Naive thymus-derived CD8-positive, alpha-beta T cell (primary cell): Measurements from ENCODE around the gene BACH1. TPM values are rescaled to one million over a fixed set of nuclear protein-coding genes. Genes with fewer than 3 reads are reported as not detected.
"Not testable (repeated sequence)": the region's sequence is repeated elsewhere in the genome, so short reads cannot be mapped to it uniquely, and the experiment has no call there.

Source experiments
- ATAC-seq, 2 donors: fragments of 150-1000 bp; cut with Tn5 transposase in 1 of 2; sonication (Bioruptor Pico), chemical (Tn5 transposase) in 1 of 2; 1 replicate in 1 of 2; 2 replicates in 1 of 2; pipeline ENCODE4 v1.10.0; 2021; ENCODE audit warnings: mild to moderate bottlenecking in 2 of 2, moderate library complexity in 2 of 2
- POLR2A ChIA-PET: fragments of 350-600 bp; sonication (Branson Sonifier 250); formaldehyde crosslinking; loops from one replicate; lab custom pipeline; 2021; ENCODE audit warnings: antibody characterized with exemption; lab: Charles Lee
- DNase-seq, 10 donors: peaks; one replicate each; pipeline versions ENCODE4 v3.0.0 to v3.0.0-alpha.2; 2020 to 2022
- H3K27ac Mint-ChIP-seq, 10 donors: one replicate each; pipeline ENCODE4 v1.8.0; 2020 to 2022; ENCODE audit warnings: mild to moderate bottlenecking in 10 of 10, mixed read lengths in 10 of 10, moderate library complexity in 4 of 10, inconsistent platforms in 1 of 10
- H3K27me3 Mint-ChIP-seq, 5 donors: one replicate each; pipeline ENCODE4 v1.8.0; 2021 to 2022; ENCODE audit warnings: mixed read lengths in 5 of 5
- H3K36me3 Mint-ChIP-seq, 3 donors: one replicate each; pipeline ENCODE4 v1.8.0; 2020 to 2022; ENCODE audit warnings: mixed read lengths in 3 of 3, mild to moderate bottlenecking in 2 of 3, inconsistent platforms in 1 of 3
- H3K4me1 Mint-ChIP-seq, 4 donors: one replicate each; pipeline ENCODE4 v1.8.0; 2021 to 2022; ENCODE audit warnings: mixed read lengths in 4 of 4
- H3K4me3 Mint-ChIP-seq, 10 donors: one replicate each; pipeline ENCODE4 v1.8.0; 2020 to 2022; ENCODE audit warnings: mild to moderate bottlenecking in 10 of 10, mixed read lengths in 10 of 10, moderate library complexity in 6 of 10, inconsistent platforms in 1 of 10
- H3K9me3 Mint-ChIP-seq, 9 donors: one replicate each; pipeline ENCODE4 v1.8.0; 2020 to 2022; ENCODE audit warnings: mixed read lengths in 9 of 9, mild to moderate bottlenecking in 3 of 9, inconsistent platforms in 1 of 9, moderate library complexity in 1 of 9
- polyA plus RNA-seq, 3 donors: library from polyadenylated mRNA; unstranded; fragments of 300-500 nt; fragmentation: Illumina TruSeq; gene quantifications; one replicate each; pipeline ENCODE4 v1.2.3, GENCODE V29; 2021
- total RNA-seq, 8 experiments: library from RNA in 2 of 8; stranded (reverse) in 2 of 8; gene quantifications; one replicate each; pipeline ENCODE4 v1.2.3 and lab custom pipeline; 2021 to 2026

Gene BACH1
- total and polyA plus RNA-seq, 5 experiments from 2014 or later: 22.5 to 62.1 (median 25.6) TPM

DNA sequence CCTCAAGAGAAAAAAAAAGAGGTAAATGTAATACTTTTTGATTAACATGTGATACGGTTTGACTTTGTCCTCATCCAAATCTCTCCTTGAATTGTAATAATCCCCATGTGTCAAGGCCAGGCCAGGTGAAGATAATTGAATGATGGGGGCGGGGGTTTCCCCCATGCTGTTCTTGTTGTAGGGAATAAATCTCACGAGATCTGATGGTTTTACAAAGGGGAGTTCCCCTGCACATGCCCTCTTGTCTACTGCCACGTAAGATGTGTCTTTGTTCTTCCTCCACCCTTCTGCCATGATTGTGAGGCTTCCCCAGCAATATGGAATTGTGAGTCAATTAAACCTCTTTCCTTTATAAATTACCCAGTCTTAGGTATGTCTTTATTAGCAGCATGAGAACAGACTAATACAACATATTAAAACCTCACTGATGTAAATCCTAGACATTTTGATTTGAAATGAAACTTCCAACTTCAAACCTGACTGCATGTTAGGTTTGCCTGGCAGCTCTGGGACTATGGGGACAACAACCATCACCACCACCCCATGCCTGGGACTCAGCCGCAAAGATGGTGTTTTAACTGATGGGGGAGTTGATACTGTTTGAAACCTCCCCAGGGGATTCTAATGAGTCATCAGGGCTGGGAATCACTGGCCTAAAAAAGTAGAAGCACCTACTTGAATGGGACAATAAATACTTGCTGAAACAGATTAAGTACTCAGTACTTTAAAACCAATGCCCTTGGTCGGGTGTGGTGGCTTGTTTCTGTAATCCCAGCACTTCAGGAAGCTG lies 32.8 kb upstream of the BACH1 start:
- peak overlapping the region in 1 of 10 donors; percentile 28 for H3K27ac Mint-ChIP-seq
- POLR2A ChIA-PET: interaction anchor here (0.7 kb wide), 1 partner anchor 30 kb away, joined by 4 read pairs; no protein-coding TSS in a partner anchor
- no peak for DNase-seq
- ATAC-seq: no peak
- H3K27me3 Mint-ChIP-seq: peaks cover 0 to 3% (median 0%) of the 10 kb centered on the region in 5 donors
- no peaks in the 10 kb centered on the region for H3K36me3 Mint-ChIP-seq
- peaks cover 0 to 6% (median 2%) of the 10 kb centered on the region in 4 donors for H3K4me1 Mint-ChIP-seq
- no peaks in the 10 kb centered on the region for H3K9me3 Mint-ChIP-seq
- no peak overlapping the region for H3K4me3 Mint-ChIP-seq

DNA sequence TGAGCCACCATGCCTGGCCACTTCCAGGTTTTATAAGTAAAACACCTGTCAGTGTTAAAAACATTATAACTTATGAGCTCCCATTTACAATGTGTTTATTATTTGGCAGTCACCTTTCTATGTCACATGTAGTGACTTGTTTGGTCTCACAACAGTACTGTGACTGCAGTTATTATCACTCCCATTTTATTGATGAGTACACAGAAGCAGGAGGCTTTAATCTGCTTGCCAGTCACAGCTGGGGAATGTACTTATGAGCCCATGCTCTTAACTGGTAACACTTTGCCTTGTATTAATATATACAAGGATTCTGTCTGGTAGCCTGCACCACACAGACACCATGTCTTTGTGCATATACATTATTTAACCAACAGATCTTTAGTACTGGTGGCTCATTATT lies 31.1 kb upstream of the BACH1 start:
- POLR2A ChIA-PET: no interaction called here
- Mint-ChIP-seq H3K9me3 (no peaks in the 10 kb centered on the region), H3K36me3 (no peaks in the 10 kb centered on the region), H3K27ac (no peak overlapping the region), H3K27me3 (peaks cover 0 to 3% (median 0%) of the 10 kb centered on the region in 5 donors), H3K4me1 (peaks cover 0 to 6% (median 2%) of the 10 kb centered on the region in 4 donors), H3K4me3 (no peak overlapping the region)
- ATAC-seq: no peak
- DNase-seq: no peak

DNA sequence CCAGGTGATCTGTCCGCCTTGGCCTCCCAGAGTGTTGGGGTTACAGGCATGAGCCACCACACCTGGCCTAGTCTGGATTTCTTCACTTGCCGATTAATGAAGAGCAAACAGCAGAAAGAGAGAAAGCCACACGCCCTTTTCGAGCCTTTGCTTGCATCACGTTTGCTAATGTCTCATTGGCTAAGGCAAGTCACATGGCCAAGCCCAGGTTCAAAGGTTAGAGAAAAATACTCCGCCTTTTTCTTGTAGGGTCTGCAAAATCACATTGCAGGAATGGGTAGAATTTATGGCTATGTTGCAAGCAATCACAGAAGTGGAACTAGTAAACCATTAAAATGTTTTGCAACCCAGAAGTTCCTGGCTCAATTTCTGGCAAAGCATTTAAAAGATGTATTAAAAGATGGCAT lies 26.8 kb upstream of the BACH1 start:
- POLR2A ChIA-PET: no interaction called here
- ATAC-seq: no peak
- Mint-ChIP-seq H3K27me3 (peaks cover 0 to 9% (median 4%) of the 10 kb centered on the region in 5 donors), H3K4me1 (no peaks in the 10 kb centered on the region), H3K36me3 (no peaks in the 10 kb centered on the region), H3K9me3 (no peaks in the 10 kb centered on the region), H3K4me3 (no peak overlapping the region), H3K27ac (no peak overlapping the region)
- no peak for DNase-seq

DNA sequence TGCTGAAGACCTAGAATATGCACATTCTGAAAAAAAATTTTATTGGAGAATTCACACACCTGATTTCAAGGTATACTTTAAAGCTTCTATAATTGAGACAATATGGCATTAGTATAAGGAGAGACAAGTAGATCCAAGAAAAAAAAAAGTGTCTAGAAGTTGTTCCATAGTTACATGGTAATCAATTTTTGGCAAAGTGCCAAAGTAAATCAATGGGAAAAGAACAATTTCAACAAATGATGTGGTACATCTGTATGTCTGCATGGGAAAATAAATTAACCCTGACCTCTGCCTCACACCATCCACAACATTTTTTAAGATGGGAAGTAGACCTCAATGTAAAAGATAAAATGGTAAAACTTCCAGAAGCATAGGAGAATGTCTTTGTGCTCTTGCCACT lies 21.3 kb upstream of the BACH1 start:
- DNase-seq (no peak), ATAC-seq (no peak)
- Mint-ChIP-seq H3K27ac (no peak overlapping the region), H3K4me1 (peaks cover 0 to 5% (median under 1%) of the 10 kb centered on the region in 4 donors), H3K27me3 (peaks cover 0 to 9% (median 4%) of the 10 kb centered on the region in 5 donors), H3K36me3 (peaks cover 0 to 5% (median 0%) of the 10 kb centered on the region in 3 donors), H3K4me3 (no peak overlapping the region), H3K9me3 (peaks cover 0 to 13% (median 5%) of the 10 kb centered on the region in 9 donors)
- POLR2A ChIA-PET: no interaction called here

DNA sequence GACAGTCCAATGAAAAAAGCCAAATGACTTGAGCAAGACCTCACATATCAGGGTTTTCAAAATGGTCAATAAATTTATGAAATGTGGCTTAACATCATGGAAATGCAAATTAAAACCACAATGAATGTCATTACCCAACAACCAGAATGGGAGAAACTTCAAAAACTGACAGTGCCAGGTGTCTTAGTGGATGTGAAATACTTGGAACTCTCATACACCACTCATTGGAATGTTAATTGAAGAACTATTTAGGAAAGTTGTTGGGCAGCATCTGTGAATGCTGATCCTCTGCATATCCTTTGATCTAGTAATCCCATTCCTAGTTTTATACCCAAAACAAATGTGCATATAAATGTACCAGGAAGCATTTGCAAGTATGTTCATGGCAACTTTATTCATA lies 19.2 kb upstream of the BACH1 start:
- DNase-seq (no peak), ATAC-seq (no peak)
- Mint-ChIP-seq H3K36me3 (peaks cover 0 to 5% (median 0%) of the 10 kb centered on the region in 3 donors), H3K4me1 (peaks cover 0 to 5% (median under 1%) of the 10 kb centered on the region in 4 donors), H3K9me3 (peaks cover 0 to 18% (median 7%) of the 10 kb centered on the region in 9 donors), H3K27ac (no peak overlapping the region), H3K4me3 (no peak overlapping the region), H3K27me3 (peaks cover 0 to 9% (median 4%) of the 10 kb centered on the region in 5 donors)
- POLR2A ChIA-PET: no interaction called here

DNA sequence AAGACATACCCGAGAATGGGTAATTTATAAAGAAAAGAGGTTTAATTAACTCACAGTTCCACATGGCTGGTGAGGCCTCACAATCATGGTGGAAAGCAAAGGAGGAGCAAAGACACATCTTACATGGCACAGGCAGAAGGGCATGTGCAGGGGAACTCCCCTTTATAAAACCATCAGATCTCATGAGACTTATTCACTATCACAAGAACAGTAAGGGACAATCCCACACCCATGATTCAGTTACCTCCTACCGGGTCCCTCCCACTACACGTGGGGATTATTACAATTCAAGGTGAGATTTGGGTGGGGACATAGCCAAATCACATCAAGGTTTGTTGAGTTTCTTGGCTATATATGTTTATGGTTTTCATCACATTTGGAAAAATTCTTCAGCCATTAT lies 16.9 kb upstream of the BACH1 start:
- H3K4me1 Mint-ChIP-seq, H3K27me3 Mint-ChIP-seq, H3K36me3 Mint-ChIP-seq, DNase-seq, ATAC-seq, POLR2A ChIA-PET, H3K27ac Mint-ChIP-seq, H3K4me3 Mint-ChIP-seq: not testable (repeated sequence)
- peaks cover 0 to 18% (median 7%) of the 10 kb centered on the region in 9 donors for H3K9me3 Mint-ChIP-seq

DNA sequence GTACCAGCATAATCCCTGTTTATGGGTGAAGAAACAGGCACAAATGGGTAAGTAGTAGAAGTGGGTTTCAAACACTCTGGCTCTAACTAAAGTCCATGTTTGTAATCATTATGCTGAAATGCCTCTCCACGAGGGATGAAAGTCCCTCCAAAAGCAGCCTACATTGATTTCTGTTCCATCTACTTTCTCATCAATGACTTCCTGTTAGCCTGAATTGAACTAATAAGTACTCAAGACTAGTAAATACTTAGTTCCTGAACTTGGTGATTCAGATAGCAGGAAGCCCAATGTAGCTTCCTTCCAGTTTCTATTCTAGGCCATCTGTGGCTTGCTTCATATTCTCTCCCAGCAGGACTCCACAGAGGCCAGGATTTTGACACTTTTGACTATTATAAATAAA lies 11.3 kb upstream of the BACH1 start:
- no peak for ATAC-seq
- no peak for DNase-seq
- Mint-ChIP-seq H3K36me3 (peaks cover 0 to 2% (median 0%) of the 10 kb centered on the region in 3 donors), H3K27ac (no peak overlapping the region), H3K9me3 (peaks cover 0 to 5% (median 0%) of the 10 kb centered on the region in 9 donors), H3K4me1 (peaks cover 0 to 14% (median 2%) of the 10 kb centered on the region in 4 donors), H3K4me3 (no peak overlapping the region), H3K27me3 (peaks cover 0 to 8% (median 6%) of the 10 kb centered on the region in 5 donors)
- POLR2A ChIA-PET: no interaction called here

DNA sequence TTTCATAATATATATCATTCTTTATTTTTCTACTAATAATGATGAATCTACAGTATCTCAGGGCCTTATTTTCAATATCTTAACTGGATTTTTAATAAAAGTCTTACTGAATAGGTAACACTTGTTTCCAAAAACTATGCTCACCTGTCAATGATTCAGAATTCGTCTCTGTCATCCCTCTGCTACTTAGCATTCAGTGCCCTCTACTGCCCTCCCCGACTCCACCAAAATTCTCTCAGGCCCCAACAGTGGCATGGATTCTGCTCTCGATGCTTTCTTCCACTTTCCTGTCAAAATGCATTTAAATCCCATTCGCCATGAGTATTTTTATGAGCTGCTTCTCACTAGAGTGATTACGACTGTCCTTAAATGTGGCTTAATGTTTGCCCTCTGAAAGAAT lies 10.5 kb upstream of the BACH1 start:
- H3K4me1 Mint-ChIP-seq: peaks cover 0 to 15% (median 3%) of the 10 kb centered on the region in 4 donors
- POLR2A ChIA-PET: no interaction called here
- H3K4me3 Mint-ChIP-seq: no peak overlapping the region
- H3K36me3 Mint-ChIP-seq: peaks cover 0 to 2% (median 0%) of the 10 kb centered on the region in 3 donors
- DNase-seq (no peak), ATAC-seq (no peak)
- H3K27ac Mint-ChIP-seq: no peak overlapping the region
- H3K27me3 Mint-ChIP-seq: peaks cover 0 to 8% (median 6%) of the 10 kb centered on the region in 5 donors
- H3K9me3 Mint-ChIP-seq: peaks cover 0 to 5% (median 0%) of the 10 kb centered on the region in 9 donors

DNA sequence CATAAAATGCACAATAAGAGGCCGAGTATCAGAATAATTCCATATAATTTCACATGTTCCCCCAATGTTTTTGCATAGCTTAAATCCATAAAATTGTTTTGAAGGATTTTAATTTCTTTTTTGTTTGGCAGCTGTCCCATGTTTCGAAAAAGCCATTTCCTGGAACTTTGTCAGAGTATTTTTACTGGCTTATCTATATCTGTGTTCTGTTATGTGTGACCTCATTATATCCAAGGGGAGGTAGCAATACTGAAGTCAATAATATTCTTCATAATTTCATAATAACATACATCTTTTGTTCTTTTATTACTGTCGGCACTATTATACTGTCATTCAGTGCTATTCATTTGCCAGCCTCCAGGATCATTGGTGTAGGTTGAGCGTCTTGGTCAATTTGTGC lies 9.4 kb upstream of the BACH1 start:
- H3K4me3 Mint-ChIP-seq: no peak overlapping the region
- peaks cover 0 to 8% (median 6%) of the 10 kb centered on the region in 5 donors for H3K27me3 Mint-ChIP-seq
- DNase-seq: no peak
- peaks cover 7 to 26% (median 13%) of the 10 kb centered on the region in 4 donors for H3K4me1 Mint-ChIP-seq
- H3K9me3 Mint-ChIP-seq: peaks cover 0 to 5% (median 0%) of the 10 kb centered on the region in 9 donors
- no peak for ATAC-seq
- H3K27ac Mint-ChIP-seq: no peak overlapping the region
- POLR2A ChIA-PET: interaction anchor here (1.1 kb wide), 1 partner anchor 9 kb away, joined by 3 read pairs; no protein-coding TSS in a partner anchor
- H3K36me3 Mint-ChIP-seq: peaks cover 0 to 2% (median 0%) of the 10 kb centered on the region in 3 donors

DNA sequence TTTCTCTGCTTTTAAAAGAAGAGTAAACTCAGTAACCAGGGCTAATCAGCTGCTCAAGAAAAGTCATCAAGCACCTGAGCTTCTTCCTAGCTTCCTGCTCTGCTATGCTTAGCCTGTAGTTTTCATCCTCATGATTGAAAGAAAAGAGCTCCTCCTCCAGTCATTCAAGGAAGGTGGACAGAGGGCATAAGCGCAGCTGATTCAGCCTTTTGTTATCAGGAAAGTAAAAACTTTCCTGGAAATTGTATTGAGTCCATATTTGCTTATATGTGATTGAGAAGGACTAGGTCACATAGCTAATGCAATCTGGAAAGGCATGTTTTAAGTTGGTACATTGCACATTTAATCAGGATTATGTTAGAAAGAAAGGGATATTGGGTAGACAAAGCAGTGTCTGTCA lies 8.5 kb upstream of the BACH1 start:
- peaks cover 0 to 6% (median 0%) of the 10 kb centered on the region in 9 donors for H3K9me3 Mint-ChIP-seq
- peaks cover 9 to 35% (median 22%) of the 10 kb centered on the region in 4 donors for H3K4me1 Mint-ChIP-seq
- no peak overlapping the region for H3K4me3 Mint-ChIP-seq
- no peak overlapping the region for H3K27ac Mint-ChIP-seq
- H3K36me3 Mint-ChIP-seq: peaks cover 0 to 2% (median 0%) of the 10 kb centered on the region in 3 donors
- H3K27me3 Mint-ChIP-seq: peaks cover 0 to 8% (median 6%) of the 10 kb centered on the region in 5 donors
- POLR2A ChIA-PET: interaction anchor here (0.8 kb wide), 1 partner anchor 9 kb away, joined by 3 read pairs; no protein-coding TSS in a partner anchor
- no peak for DNase-seq
- ATAC-seq: no peak

DNA sequence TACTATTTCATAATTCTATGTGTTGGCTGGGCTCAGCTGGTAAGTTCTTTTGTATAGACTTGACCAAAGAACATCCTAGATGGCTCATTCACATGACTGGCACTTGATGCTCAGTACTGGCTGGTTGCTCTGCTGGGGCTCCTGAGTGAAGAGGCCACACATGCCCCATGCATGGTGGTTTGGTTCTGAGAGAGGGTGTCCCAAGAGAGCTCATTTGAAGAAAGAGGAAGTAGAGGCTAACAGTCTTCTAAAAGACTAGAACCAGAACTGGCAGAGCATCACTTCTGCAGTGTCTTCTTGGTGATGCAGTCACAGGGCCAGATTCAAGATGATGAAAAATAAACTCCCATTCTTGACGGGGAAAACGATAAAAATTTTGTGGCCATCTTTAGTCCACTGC lies 5.2 kb upstream of the BACH1 start:
- peaks cover 0 to 4% (median 0%) of the 10 kb centered on the region in 5 donors for H3K27me3 Mint-ChIP-seq
- DNase-seq (peak in 1 of 10 donors; percentile 31), ATAC-seq (peak in 1 of 2 donors; percentile 28)
- peaks cover 0 to 15% (median 5%) of the 10 kb centered on the region in 9 donors for H3K9me3 Mint-ChIP-seq
- peak overlapping the region in 7 of 10 donors; percentile 58 to 85 (median 68) for H3K27ac Mint-ChIP-seq
- POLR2A ChIA-PET: no interaction called here
- H3K36me3 Mint-ChIP-seq: peaks cover 0 to 2% (median 0%) of the 10 kb centered on the region in 3 donors
- peaks cover 9 to 46% (median 39%) of the 10 kb centered on the region in 4 donors for H3K4me1 Mint-ChIP-seq
- H3K4me3 Mint-ChIP-seq: peak overlapping the region in 2 of 10 donors; percentile 33 to 48

DNA sequence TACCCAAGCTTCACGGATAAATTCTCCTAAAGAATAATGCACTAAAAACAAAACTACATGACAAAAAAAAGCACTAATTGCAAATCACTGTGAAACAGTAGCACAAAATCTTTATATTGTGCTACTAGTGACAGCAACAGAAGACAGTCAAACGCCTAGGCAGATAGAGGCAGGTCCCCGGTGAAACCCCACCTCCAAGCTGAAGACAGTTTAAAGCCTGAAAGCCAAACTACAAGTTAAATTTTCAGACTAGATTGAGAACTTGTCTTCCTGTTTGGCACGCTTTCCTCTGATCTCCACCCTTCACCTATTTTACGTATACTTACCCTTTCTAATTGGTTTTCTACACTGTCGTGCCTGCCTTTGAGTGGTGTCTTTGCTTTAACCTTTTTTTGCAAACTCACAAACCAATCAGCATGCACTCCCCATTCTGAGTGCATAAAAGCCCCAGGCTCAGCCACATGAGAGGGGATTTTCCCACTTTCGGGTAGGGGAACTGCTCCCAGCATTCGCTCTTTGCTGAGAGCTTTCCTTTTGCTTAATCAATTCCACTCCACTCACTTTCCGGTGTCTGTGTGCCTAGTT lies 3.6 kb upstream of the BACH1 start:
- peaks cover 0 to 15% (median 5%) of the 10 kb centered on the region in 9 donors for H3K9me3 Mint-ChIP-seq
- no peaks in the 10 kb centered on the region for H3K36me3 Mint-ChIP-seq
- ATAC-seq: peak in 1 of 2 donors; percentile 48
- peaks cover 16 to 51% (median 49%) of the 10 kb centered on the region in 4 donors for H3K4me1 Mint-ChIP-seq
- H3K27ac Mint-ChIP-seq: peak overlapping the region; percentile 80 to 91 (median 88)
- peak in 8 of 10 donors; percentile 11 to 71 (median 52) for DNase-seq
- POLR2A ChIA-PET: interaction anchor here (0.7 kb wide), 1 partner anchor 218 kb away, joined by 3 read pairs; no protein-coding TSS in a partner anchor
- H3K4me3 Mint-ChIP-seq: peak overlapping the region; percentile 37 to 72 (median 60)
- H3K27me3 Mint-ChIP-seq: peaks cover 0 to 4% (median 0%) of the 10 kb centered on the region in 5 donors
